Measurements from ENCODE around the gene TANGO2.
"Not testable (repeated sequence)": the region's sequence is repeated elsewhere in the genome, so short reads cannot be mapped to it uniquely, and the experiment has no call there.

DNA sequence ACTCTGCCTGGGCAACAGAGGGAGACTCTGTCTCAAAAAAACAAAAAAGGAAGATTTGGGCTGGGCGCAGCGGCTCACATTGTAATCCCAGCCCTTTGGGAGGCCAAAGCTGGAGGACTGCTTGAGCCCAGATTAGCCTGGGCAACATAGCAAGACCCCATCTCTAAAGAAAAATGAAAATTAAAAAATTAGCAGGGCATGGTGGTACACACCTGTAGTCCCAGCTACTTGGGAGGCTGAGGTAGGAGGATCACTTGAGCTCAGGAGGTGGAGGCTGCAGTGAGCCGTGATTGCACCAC lies 46.4 kb downstream of the TANGO2 start:
- not testable (repeated sequence) for TF ChIP-seq EZH2 (IDR thresholded peaks at IDR 0.05; ENCODE audit: borderline replicate concordance, low read depth, low read length, poor library complexity, severe bottlenecking); CTCF (conservative IDR thresholded peaks at IDR 0.05; ENCODE audit: low read depth, low read length)

All from A673 (cell line).